Hepatocyte (in vitro differentiated cells): ENCODE results near the gene CARD19. TPM values are rescaled to one million over a fixed set of nuclear protein-coding genes. Genes with fewer than 3 reads are reported as not detected.

ENCODE experiments used
- DNase-seq: peaks from one replicate; pipeline ENCODE4 v3.0.0-alpha.2; 2016; ENCODE audit warnings: low spot score
- H2AFZ ChIP-seq: fragments of 200-600 bp; sonication (generic); 2 replicates; pipeline ENCODE4 v1.6.0; 2016; ENCODE audit warnings: antibody characterized with exemption, mild to moderate bottlenecking
- H3K27ac ChIP-seq: fragments of 200-600 bp; sonication (generic); 2 replicates; pipeline ENCODE4 v1.5.1; 2016; ENCODE audit warnings: mild to moderate bottlenecking
- H3K27me3 ChIP-seq: fragments of 200-600 bp; sonication (generic); 2 replicates; pipeline ENCODE4 v1.6.1; 2016
- H3K36me3 ChIP-seq: fragments of 200-600 bp; sonication (generic); replicated peaks from 2 replicates; pipeline ENCODE4 v1.5.1; 2016; ENCODE audit warnings: low read depth; ENCODE audit not compliant: insufficient read depth
- H3K4me1 ChIP-seq: fragments of 200-600 bp; sonication (generic); 2 replicates; pipeline ENCODE4 v1.5.1; 2016; ENCODE audit warnings: mild to moderate bottlenecking, moderate library complexity; ENCODE audit not compliant: insufficient read depth
- H3K4me2 ChIP-seq: fragments of 200-600 bp; sonication (generic); 2 replicates; pipeline ENCODE4 v1.6.0; 2016
- H3K4me3 ChIP-seq: fragments of 200-600 bp; sonication (generic); 2 replicates; pipeline ENCODE4 v1.5.1; 2016; ENCODE audit warnings: mild to moderate bottlenecking
- H3K79me2 ChIP-seq: fragments of 200-600 bp; sonication (generic); 2 replicates; pipeline ENCODE4 v1.6.0; 2017; ENCODE audit warnings: mild to moderate bottlenecking
- H3K9me2 ChIP-seq: fragments of 200-600 bp; sonication (generic); replicated peaks from 2 replicates; pipeline ENCODE4 v1.6.0; 2017; ENCODE audit warnings: mild to moderate bottlenecking; ENCODE audit not compliant: insufficient read depth
- H3K9me3 ChIP-seq: fragments of 200-600 bp; sonication (generic); 2 replicates; pipeline ENCODE4 v1.5.1; 2016; ENCODE audit warnings: low read depth, mild to moderate bottlenecking
- H4K20me1 ChIP-seq: fragments of 200-600 bp; sonication (generic); 2 replicates; pipeline ENCODE4 v1.6.0; 2016; ENCODE audit warnings: mild to moderate bottlenecking; ENCODE audit not compliant: insufficient read depth, poor library complexity, severe bottlenecking
- CTCF ChIP-seq: fragments of 200-600 bp; sonication (generic); IDR thresholded peaks from 2 replicates; pipeline ENCODE4 v1.5.1; 2016; ENCODE audit warnings: antibody characterized with exemption, mild to moderate bottlenecking; ENCODE audit not compliant: poor library complexity
- EZH2 ChIP-seq: fragments of 200-600 bp; sonication (generic); IDR thresholded peaks from 2 replicates; pipeline ENCODE4 v1.6.1; 2016; ENCODE audit warnings: antibody characterized with exemption, mild to moderate bottlenecking, borderline replicate concordance
- EZH2phosphoT487 ChIP-seq: fragments of 200-600 bp; sonication (generic); IDR thresholded peaks from one replicate; pipeline ENCODE4 v1.6.1; 2018; ENCODE audit warnings: antibody characterized with exemption, mild to moderate bottlenecking, low read depth, moderate library complexity; ENCODE audit not compliant: unreplicated experiment, severe bottlenecking
- WGBS: methylation state at CpG from one replicate; pipeline ENCODE4 v1.1.6; 2016; ENCODE audit warnings: low lambda C conversion rate; ENCODE audit errors: missing lambda C conversion rate; 5-methylcytosine and 5-hydroxymethylcytosine counted together
- polyA plus RNA-seq: library from polyadenylated mRNA; unstranded; fragments of >200 nt; fragmentation: Nextera tagmentation; extraction: Ambion mirVana; gene quantifications from 2 replicates; pipeline ENCODE4 v1.2.1, GENCODE V29; 2016
- total RNA-seq: library from RNA; depleted of rRNA; stranded (reverse); fragments of >200 nt; gene quantifications from 2 replicates; pipeline ENCODE4 v1.2.3, GENCODE V29; 2014

The CARD19 gene
- total and polyA plus RNA-seq, 2 experiments from 2014 or later = 51.3 to 72.1 TPM

- Histone ChIP-seq H3K79me2 (no peaks in the 10 kb centered on the region), H3K4me3 (no peak overlapping the region), H3K36me3 (no peaks in the 10 kb centered on the region), H3K4me1 (peaks cover 27% of the 10 kb centered on the region), H3K9me3 (no peaks in the 10 kb centered on the region), H3K4me2 (peak overlapping the region; percentile 94), H2AFZ (peak overlapping the region; percentile 66), H3K9me2 (no peaks in the 10 kb centered on the region), H3K27me3 (no peaks in the 10 kb centered on the region), H3K27ac (no peak overlapping the region), H4K20me1 (no peaks in the 10 kb centered on the region)
- TF ChIP-seq CTCF (no peak), EZH2 (no peak), EZH2phosphoT487 (no peak)
- WGBS = 84% methylated on average over 8 of the region's 14 CpGs
- no peak for DNase-seq
Observed at GRCh38 chr9:93057703-93058354, 38.2 kb upstream of the CARD19 start.

- Histone ChIP-seq H3K9me2 (no peaks in the 10 kb centered on the region), H3K4me1 (peaks cover 27% of the 10 kb centered on the region), H3K9me3 (no peaks in the 10 kb centered on the region), H3K36me3 (no peaks in the 10 kb centered on the region), H2AFZ (peak within 1 kb of the TSS; percentile 66), H4K20me1 (no peaks in the 10 kb centered on the region), H3K79me2 (no peaks in the 10 kb centered on the region), H3K27me3 (no peaks in the 10 kb centered on the region), H3K4me2 (peak within 1 kb of the TSS; percentile 94), H3K27ac (no peak within 1 kb of the TSS), H3K4me3 (peak within 1 kb of the TSS; percentile 58)
- 9% methylated on average over 27 of the region's 55 CpGs for WGBS
- peak; percentile 91 for DNase-seq
- TF ChIP-seq EZH2 = no peak
- no peak for TF ChIP-seq CTCF
- TF ChIP-seq EZH2phosphoT487 = no peak
Observed at GRCh38 chr9:93058355-93059010, 37.5 kb upstream of the CARD19 start, which contains the start of gene SUSD3. Gene SUSD3 (plus strand): TSS chr9:93058701. CDS start chr9:93058743, 42 bp downstream.

- Histone ChIP-seq H3K9me2 (no peaks in the 10 kb centered on the region), H2AFZ (peak overlapping the region; percentile 66), H4K20me1 (no peaks in the 10 kb centered on the region), H3K9me3 (no peaks in the 10 kb centered on the region), H3K4me3 (peak overlapping the region; percentile 58), H3K27ac (no peak overlapping the region), H3K36me3 (no peaks in the 10 kb centered on the region), H3K4me2 (peak overlapping the region; percentile 94), H3K4me1 (peaks cover 27% of the 10 kb centered on the region), H3K27me3 (no peaks in the 10 kb centered on the region), H3K79me2 (no peaks in the 10 kb centered on the region)
- no peak for TF ChIP-seq EZH2
- TF ChIP-seq EZH2phosphoT487 = no peak
- no peak for TF ChIP-seq CTCF
- no peak for DNase-seq
- 44% methylated on average over 48 of the region's 53 CpGs for WGBS
Observed at GRCh38 chr9:93059011-93059714, 36.9 kb upstream of the CARD19 start.
